GM19043 (cell line): Measurements from ENCODE around the gene NOPCHAP1.
"Not testable (repeated sequence)": the region's sequence is repeated elsewhere in the genome, so short reads cannot be mapped to it uniquely, and the experiment has no call there.

Experiments used
- ATAC-seq: cut with Tn5 transposase; IDR thresholded peaks from one replicate; pipeline ENCODE4 v1.9.1; 2021; ENCODE audit warnings: low read depth; ENCODE audit not compliant: unreplicated experiment

NOPCHAP1 gene

DNA sequence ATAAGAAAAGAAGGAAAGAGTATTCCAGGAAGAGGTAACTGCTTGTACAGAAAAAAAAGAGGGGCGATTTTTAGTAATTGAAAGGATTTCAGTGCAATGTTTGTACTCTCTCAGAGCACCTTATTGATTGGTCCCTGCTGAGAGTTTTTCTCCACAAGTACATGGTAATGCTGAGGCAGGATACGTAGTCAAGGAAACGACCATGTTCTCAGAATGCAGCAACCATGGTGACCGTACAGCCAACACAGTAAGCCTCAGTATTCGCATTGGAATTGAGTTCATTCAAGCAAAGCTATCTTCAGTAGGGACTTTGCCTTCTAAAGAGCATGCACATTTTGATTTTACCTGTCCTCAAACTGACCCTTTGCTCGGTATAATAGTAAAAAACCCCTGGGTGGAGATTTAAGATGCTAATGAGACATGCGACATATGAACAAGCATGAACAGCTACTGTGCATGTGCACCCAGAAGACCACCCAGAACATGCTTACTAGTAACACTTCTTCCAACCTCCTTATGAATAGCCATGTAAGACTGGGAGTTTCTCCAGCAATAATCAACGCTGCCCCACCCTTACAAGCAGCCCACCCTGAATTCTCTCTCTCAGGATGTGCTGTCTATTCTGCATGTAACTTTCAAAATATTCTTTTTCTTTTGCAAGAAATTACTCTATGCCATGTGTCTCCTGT, 21.8 kb upstream of the NOPCHAP1 start:
- ATAC-seq: no peak

DNA sequence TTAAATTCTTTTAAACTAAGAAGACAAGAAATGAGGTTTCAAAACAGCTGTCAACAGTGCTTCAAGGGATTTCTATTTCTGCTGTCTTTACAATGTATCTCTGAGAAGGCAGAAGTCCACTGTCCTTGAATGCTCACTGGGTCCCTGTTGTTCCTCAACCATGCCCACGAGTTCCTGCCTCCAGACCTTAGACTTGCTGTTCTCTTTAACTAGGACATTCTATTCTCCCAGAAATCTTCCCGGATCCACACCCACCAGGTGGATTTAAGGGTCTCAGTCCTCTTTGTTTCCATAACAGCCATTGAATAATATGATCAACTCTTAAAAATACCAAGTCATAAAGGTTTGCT, 21.3 kb upstream of the NOPCHAP1 start:
- no peak for ATAC-seq

DNA sequence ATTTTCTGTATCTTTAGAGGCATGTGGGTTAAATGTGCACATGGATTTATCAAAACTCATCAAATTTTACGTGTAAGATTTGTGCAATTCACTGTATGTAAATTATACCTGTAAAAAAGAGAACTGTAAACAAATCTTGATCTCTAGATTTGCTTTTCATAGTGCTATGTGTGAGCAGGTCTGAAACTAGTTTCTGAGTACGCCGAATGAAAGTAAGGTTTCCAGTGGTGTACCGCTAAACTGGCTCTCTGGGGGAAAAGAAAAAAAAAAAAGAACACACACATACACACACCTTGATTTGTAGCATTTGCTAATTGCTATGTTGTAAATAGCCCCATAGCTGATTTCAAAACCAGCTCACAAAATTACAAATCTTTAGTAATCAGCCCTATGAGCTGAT, 19.4 kb upstream of the NOPCHAP1 start:
- ATAC-seq: peak; percentile 85

DNA sequence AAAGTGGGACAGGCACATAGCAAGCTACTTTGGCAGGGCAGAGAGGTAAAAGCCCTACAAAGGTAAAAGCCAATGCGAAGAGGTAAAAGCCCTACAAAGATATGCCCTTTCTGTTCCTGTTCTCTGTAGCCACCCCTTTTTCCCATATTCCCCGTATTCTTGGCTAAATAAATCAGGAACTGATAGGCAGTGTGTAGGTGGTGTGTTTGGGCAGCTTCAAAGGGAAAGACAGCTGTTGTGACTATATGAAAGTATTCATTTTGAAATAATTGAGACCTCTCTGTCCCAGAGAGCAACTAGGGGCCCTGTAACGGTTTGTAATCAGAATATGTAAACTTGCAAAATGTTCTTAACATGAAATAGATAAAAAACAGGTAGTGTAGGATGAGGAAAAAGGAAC, 16.8 kb upstream of the NOPCHAP1 start:
- no peak for ATAC-seq

DNA sequence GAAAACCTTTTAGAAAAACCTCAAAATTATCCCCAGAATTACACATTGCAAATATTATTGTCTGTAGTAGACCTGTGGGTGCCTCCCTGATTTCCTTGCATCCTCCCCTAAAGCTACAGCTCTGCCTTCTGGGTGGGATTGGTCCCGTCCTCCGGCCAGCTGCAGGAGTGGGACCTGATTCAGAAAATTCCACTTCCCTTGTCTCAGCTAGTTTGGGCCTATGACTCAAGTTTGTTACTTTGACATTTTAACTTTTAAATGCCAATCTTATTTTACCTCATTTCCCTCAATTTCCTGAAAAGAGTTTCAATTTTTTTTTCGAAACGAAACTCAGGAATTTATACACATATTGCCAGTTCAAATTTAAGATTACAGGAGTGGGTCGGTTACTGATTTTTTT, 14.8 kb upstream of the NOPCHAP1 start:
- ATAC-seq: no peak

DNA sequence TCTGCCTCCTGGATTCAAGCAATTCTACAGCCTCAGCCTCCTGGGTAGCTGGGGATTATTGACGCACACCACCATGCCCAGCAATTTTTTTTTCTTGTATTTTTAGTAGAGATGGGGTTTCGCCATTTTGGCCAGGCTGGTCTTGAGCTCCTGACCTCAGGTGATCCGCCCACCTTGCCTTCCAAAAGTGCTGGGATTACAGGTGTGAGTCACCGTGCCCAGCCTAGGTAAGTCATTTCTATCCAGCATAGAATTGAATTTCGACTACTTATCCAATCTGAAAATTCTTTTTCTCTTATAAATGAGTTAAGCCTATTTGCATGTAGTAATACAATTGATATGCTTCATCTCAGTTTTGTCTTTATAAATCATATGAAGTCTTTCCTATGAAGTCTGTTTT, 12.9 kb upstream of the NOPCHAP1 start:
- ATAC-seq: no peak

DNA sequence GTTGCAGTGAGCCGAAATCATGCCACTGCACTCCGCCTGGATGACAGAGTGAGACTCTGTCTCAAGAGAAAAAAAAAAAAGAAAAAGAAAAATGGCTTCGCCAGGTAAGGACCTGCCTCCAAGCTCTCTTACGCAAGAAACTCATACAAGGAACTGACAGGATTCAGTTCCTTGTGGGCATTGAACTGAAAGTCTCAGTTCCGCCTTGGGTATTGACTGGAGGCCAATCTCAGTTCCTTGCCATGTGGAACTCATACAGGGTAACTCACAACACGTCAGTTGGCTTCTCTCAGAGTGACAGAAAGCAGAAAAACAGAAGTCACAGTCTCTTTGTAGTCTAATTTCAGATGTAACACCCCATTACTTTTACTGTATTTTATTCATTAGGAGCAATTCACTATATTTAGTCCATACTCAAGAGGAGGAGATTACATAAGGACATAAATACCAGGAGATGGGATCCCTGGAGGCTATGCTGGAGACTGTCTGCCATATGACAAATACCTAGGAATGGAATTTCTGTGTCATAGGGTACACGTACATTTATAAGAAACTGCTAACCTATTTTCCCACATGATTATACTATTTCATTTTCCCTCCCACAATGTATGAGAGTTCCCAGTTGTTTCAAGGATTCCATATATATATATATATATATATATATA, 11.4 kb upstream of the NOPCHAP1 start:
- ATAC-seq: peak; percentile 98

DNA sequence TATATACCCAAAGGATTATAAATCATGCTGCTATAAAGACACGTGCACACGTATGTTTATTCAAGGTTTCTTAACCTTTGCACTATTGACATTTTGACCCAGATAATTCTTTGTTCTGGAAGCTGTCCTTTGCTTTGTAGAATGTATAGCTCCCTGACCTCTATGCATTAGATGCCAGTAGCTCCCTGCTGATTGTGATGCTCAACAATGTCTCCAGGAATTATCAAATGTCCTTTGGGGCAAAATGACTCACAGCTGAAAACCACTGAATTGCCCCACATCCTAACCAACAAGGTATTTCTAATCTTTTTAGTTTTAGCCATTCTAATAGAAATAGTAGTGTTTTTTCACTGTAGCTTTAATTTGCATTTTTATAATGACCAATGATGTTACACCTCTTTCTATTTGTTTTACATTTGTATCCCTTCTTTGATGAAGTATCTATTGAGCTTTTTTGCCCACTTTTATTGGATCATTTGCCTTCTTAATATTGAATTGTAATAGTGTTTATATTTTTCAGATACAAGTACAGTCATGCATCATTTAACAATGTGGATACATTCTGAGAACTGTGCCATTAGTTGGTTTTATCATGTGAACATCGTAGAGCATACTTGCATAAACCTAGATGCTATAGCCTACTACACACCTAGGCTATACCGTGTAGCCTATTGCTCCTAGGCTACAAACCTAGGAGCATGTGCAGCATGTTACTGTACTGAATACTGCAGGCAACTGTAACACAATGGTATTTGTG, 10.4 kb upstream of the NOPCHAP1 start:
- no peak for ATAC-seq

DNA sequence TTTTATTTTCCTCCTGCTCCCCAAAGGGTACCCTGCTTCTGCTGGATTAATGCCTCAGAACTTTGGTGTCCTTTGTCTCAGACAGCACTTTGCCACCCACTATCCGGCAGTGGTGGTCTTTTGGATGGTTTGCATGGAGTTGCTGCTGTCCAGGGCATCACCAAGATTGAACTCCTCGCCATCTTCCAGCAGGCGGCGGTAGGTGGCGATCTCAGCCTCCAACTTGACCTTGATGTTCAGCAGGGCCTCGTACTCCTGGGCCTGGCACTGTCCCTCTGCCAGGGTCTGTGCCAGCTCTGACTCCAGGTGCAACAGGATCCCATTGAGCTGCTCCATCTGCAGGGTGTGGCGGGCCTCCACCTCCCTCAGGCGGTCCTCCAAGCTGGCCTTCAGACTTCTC, 9.4 kb upstream of the NOPCHAP1 start:
- no peak for ATAC-seq

DNA sequence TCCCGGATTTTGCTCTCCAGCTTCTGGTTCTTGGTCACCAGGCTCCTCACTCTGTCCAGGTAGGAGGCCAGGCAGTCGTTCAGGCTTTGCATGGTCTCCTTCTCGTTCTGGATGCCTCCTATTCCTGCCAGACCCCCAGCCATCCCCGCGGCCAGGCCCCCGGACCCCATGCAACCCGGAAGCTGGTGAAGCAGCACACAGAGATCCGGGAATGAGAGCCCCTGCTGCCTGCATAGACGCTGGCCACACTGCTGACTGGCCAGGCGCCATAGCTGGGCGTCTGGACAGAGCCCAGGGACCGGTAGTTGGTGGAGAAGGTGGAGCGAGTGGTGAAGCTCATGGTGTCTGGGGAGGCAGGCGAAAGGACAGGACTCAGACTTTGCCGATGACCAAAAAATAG, 8.4 kb upstream of the NOPCHAP1 start:
- not testable (repeated sequence) for ATAC-seq

DNA sequence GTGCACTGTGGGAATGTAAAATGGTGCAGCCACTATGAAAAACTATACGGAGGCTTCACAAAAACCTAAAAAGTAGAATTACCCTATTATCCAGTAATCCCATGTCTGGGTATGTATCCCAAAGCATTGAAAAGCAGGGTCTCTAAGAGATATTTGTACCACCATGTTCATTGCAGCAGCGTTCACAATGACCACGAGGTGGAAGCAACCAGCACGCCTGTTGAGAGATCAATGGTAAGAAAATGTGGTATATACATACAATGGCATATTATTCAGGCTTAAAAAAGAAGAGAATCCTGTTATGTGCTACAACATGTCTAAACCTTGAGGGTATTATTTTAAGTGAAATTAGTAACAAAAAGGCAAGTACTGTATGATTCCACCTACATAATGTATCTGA, 910 bp upstream of the NOPCHAP1 start:
- ATAC-seq: no peak

DNA sequence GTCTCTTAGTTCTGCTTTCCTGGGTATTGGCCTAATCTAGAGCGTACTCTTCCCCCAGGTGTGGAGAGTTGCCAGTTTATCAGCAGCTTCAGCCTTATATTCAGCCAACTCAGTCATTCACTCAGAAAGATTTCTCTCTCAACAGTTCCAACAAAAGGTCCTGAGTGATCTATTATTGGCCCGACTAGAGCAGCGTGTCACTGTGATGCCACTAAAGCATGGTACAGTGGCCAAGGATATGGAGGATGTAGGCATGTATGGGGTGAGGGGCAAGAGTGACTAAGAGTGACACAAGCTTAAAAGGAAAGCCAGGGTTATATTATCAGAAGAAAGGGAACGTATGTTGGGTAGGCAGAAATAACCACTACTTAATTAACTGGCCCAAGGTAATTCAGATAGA, 4.8 kb downstream of the NOPCHAP1 start:
- ATAC-seq: no peak

DNA sequence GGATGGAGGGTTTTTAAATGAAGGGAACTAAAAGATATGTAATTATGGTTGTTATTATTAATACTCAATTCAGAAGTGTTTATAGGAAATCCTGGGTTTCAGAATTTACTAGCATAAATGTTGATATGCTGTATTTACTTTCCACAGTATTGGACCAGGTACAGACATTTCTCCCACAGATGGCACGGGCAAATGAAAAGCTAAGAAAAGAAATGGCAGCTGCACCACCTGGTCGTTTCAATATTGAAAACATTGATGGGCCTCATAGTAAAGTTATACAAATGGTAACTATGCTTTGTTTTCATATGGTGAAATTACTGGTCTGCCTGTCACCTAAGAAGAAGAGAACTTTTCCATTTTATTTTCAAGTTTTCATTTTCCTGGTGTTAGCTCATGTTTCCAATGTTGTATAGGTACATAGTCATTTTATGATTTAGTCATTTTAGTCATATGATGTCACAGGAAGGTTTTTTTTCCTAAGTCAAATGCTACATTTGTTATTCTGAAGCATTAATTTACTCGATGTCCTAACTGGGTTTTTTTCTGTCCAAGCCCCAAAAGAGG, 5.5 kb downstream of the NOPCHAP1 start:
- no peak for ATAC-seq

DNA sequence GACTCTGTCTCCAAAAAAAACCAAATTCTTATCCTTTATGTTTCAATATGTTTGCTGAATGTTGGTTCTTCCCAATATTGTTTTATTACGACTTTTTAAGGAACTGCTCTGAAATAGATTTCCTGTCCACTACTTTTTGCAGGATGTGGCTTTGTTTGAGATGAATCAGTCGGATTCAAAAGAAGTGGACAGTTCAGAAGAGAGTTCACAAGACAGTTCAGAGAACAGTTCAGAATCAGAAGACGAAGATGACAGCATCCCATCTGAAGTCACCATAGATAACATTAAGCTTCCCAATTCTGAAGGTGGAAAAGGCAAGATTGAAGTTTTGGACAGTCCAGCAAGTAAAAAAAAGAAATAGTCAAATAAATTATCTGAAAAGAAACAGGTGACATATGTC, 8.2 kb downstream of the NOPCHAP1 start:
- no peak for ATAC-seq

DNA sequence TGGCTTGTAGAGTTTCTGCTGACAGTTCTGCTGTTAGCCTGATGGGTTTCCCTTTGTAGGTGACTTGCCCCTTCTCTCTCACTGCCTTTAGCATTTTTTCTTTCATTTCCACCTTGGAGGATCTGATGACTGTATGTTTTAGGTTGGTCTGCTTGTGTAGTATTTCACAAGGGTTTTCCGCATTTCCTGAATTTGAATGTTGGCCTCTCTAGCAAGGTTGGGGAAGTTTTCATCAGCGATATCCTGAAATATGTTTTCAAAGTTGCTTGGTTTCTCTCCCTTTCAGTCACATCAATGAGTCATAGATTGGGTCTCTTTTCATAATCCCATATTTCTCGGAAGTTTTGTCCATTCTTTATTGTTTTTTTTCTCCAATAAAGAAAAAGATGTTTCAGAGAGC, 11.4 kb downstream of the NOPCHAP1 start:
- ATAC-seq: no peak

DNA sequence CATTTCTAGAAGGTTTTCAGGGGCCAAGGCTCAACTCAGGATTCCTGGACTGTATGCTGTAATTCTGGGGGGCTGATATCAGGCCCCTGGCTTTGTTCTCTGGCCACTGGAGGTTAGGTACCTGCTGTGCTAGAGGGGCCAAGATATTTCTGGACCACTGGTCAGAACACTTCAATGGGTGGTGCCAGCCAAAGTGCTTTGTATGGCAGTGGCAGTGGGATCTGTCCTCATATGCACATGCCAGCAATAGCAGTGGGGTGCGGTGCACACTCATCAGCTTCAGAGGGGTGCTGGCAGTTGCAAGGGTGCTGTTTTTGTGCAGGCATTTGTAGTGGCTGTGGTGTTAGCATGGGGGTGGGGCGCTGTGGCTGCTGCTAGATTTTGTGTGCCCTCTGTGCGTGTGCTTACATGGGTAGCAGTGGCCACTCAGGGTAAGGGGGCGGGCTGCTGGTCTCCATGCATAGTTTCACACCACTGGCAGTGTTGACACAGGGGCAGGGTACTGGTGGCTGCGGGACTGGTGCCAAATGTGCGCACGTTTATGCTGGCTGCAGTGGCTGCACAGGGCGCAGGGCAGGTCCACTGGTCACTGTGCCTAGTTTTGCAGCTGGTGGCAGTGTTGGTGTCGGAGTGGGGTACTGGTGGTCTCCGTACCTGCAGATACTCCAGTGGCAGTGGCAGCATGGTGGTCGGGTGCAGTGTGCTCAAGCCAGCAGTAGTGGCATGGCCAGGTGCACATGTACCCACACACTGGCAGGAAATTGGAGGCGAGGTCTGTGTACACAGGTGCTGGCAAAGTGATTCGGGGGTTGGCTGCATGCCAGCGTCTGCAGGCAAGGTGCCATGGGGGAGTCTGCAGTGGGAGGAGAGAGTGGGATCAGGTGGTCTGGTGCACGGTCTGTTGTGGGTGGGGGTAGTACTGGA, 12.6 kb downstream of the NOPCHAP1 start:
- ATAC-seq: no peak

DNA sequence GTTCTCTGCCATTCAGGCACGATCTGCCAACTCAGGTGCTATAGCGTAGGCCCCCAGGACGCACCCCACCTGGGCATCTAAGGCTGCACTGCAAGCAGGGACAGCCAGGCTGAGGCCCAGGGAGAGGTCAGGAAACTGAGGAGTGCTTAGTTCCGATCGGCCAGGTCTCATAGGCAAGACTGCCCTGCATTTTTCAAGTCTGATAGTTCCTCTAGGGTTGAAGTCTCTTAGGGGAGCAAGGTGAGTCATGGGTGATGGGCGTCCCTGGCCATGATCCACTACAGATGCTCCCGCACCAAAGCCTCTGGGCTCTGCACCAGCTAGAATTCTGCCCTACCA, 13.2 kb downstream of the NOPCHAP1 start:
- ATAC-seq: no peak

DNA sequence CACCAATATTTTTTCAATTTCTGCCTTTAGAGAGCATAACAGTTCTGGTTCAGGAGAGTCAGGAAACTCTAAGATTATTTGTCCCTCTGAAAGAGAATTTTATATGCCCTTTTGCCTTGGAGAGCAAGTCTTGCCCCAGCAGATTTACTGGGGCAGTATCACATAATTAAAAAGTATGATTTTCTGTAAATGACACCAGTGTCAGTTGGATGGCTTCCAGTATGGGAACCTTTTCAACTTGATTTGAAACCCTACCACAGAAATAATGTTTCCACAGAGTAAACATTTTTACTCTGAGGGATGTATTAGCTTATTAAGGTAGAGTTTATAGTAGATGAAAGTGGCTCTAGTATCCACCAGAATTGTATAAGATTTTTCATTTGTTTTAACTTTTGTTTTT, 15.4 kb downstream of the NOPCHAP1 start:
- ATAC-seq: no peak

DNA sequence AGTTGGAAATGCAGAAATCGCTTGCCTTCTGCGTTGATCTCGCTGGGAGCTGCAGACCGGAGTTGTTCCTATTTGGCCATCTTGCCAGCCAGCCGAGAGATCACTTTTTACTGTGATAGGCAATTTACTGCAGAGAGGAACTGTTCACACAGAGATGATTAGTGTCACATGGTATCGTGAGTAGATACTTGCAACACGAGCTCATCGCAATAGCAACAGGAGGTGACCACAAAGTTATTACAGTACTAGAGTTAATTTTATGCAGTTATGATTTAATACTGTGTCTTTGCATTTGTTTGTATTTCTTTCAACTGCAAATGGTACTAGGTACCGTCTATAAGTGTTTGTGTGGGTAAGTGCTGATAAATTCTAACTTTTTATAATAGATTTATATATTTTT, 27.8 kb downstream of the NOPCHAP1 start:
- ATAC-seq: no peak

DNA sequence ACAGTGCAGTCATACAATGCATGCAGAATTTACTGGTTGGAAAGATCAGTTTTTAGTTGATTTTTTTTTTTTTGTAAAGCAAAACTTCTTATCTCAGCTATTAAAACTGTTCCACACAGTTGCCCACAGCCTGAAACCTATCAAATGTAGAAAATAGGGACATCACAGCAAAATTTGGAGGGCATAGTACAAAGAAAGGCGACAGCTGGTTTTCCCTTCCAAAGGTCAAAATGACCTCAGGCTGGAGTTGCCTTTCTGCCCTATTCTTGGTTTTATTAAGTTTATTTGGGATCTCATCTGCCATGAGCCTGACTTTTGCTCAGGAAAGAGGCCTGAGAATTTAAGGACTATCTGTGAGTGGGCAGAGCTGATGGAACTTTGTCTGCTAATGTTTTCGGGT, 28.5 kb downstream of the NOPCHAP1 start:
- ATAC-seq: no peak

DNA sequence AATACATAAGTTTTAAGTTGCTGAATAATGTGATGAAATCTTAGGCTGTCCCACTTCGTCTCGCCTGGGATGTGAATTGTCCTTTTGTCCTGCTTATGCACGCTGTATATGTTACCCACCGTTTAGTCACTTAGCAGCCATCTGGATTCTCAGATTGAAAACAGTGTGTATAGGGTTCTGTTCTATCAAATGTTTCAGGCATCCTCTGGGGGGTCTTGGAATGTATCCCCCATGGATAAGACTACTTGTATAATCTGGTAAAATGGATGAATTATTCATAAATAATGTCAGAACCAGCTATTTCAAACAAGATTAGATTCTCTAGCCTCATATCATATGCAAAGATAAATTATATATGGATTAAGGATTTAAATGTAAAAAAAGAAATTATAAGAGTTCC, 29.4 kb downstream of the NOPCHAP1 start:
- no peak for ATAC-seq
